Body of pancreas (tissue), 4 donors: ENCODE data around the gene PTGES2. TPM values are rescaled to one million over a fixed set of nuclear protein-coding genes. Genes with fewer than 3 reads are reported as not detected.

ENCODE experiments used
- ATAC-seq: fragments of 150-250 bp; one replicate; pipeline ENCODE4 v1.9.1; 2016
- DNase-seq, 4 donors: peaks; one replicate each; pipeline ENCODE4 v3.0.0-alpha.2; 2019
- H3K27ac ChIP-seq, 4 donors: fragments of 200-600 bp; sonication (generic); 1 replicate in 3 of 4; 2 replicates in 1 of 4; pipeline versions ENCODE4 v1.5.1 to v1.6.1; 2016 to 2019; ENCODE audit warnings: mild to moderate bottlenecking in 1 of 4, mixed read lengths in 1 of 4, moderate library complexity in 1 of 4
- H3K27me3 ChIP-seq, 2 donors: fragments of 200-600 bp; sonication (generic); one replicate each; pipeline ENCODE4 v1.6.0; 2016; ENCODE audit warnings: mild to moderate bottlenecking in 1 of 2
- H3K36me3 ChIP-seq, 2 donors: fragments of 200-600 bp; sonication (generic); replicated peaks in 1 of 2; 2 replicates each; pipeline ENCODE4 v1.5.1; 2016; ENCODE audit warnings: low read depth in 2 of 2; ENCODE audit not compliant: insufficient read depth in 1 of 2
- H3K4me1 ChIP-seq: fragments of 200-600 bp; sonication (generic); one replicate; pipeline ENCODE4 v1.6.0; 2016
- H3K4me3 ChIP-seq, 2 donors: fragments of 200-600 bp; sonication (generic); 1 replicate in 1 of 2; 2 replicates in 1 of 2; pipeline ENCODE4 v1.5.1; 2016 to 2019
- H3K9me3 ChIP-seq, 3 donors: fragments of 200-600 bp; sonication (generic); 1 replicate in 2 of 3; 2 replicates in 1 of 3; pipeline ENCODE4 v1.5.1; 2016
- CTCF ChIP-seq, 7 experiments: fragments of 450-650 bp in 4 of 7; fragments of 200-600 bp in 3 of 7; sonication (generic) in 3 of 7; IDR thresholded peaks; one replicate each; pipeline ENCODE4 v1.5.1; 2016 to 2019; ENCODE audit warnings: antibody characterized with exemption in 7 of 7
- POLR2A ChIP-seq, 3 donors: fragments of 450-650 bp; IDR thresholded peaks; one replicate each; pipeline ENCODE4 v1.6.1; 2016; ENCODE audit warnings: antibody characterized with exemption in 3 of 3, mild to moderate bottlenecking in 2 of 3
- WGBS, 2 donors: methylation state at CpG; one replicate each; pipeline ENCODE4 v1.1.5; 2017; 5-methylcytosine and 5-hydroxymethylcytosine counted together
- intact Hi-C: fragments of 100-400 bp; cut with DNase I; formaldehyde crosslinking; loops from one replicate; pipeline ENCODE4 v1.15.1; 2023
- total RNA-seq, 2 donors: library from RNA; depleted of rRNA; stranded (reverse); fragments of >200 nt; gene quantifications; one replicate each; pipeline ENCODE4 v1.1.0, GENCODE V29; 2016

The PTGES2 gene
- total RNA-seq, 2 donors from 2014 or later: 55.8 to 145 TPM

GRCh38 chr9:128153947-128154695 lies 26.6 kb upstream of the PTGES2 start:
- Histone ChIP-seq H3K27ac (no peak overlapping the region), H3K27me3 (no peaks in the 10 kb centered on the region), H3K4me1 (peaks cover 17% of the 10 kb centered on the region), H3K36me3 (no peaks in the 10 kb centered on the region), H3K9me3 (no peaks in the 10 kb centered on the region), H3K4me3 (no peak overlapping the region)
- intact Hi-C loops: no loop called here
- ATAC-seq (no peak), DNase-seq (no peak)
- WGBS, 2 donors: 88% methylated on average over 13 of the region's 13 CpGs; no CpG with 5 or more reads in 1 of the 2 donors
- TF ChIP-seq CTCF (IDR thresholded peaks at IDR 0.05) (no peak), POLR2A (IDR thresholded peaks at IDR 0.05) (no peak)

- no peaks in the 10 kb centered on the region for H3K9me3 ChIP-seq
- peaks cover 25% of the 10 kb centered on the region for H3K4me1 ChIP-seq
- no peaks in the 10 kb centered on the region for H3K36me3 ChIP-seq
- H3K27ac ChIP-seq: no peak overlapping the region
- no peaks in the 10 kb centered on the region for H3K27me3 ChIP-seq
- DNase-seq: no peak
- no peak overlapping the region for H3K4me3 ChIP-seq
- no peak for ATAC-seq
- intact Hi-C loops: no loop called here
- TF ChIP-seq POLR2A (IDR thresholded peaks at IDR 0.05) (no peak), CTCF (IDR thresholded peaks at IDR 0.05) (no peak)
- 76 to 83% methylated on average over 13 to 26 of the region's 26 CpGs for WGBS, 2 donors
Observed at GRCh38 chr9:128153060-128153946, 25.8 kb upstream of the PTGES2 start.

- DNase-seq: no peak
- Histone ChIP-seq H3K9me3 (no peaks in the 10 kb centered on the region), H3K27ac (no peak overlapping the region), H3K36me3 (no peaks in the 10 kb centered on the region), H3K4me1 (peaks cover 31% of the 10 kb centered on the region), H3K4me3 (no peak overlapping the region), H3K27me3 (no peaks in the 10 kb centered on the region)
- intact Hi-C loops: no loop called here
- 84 to 86% methylated on average over 6 to 13 of the region's 13 CpGs for WGBS, 2 donors
- no peak for TF ChIP-seq CTCF (IDR thresholded peaks at IDR 0.05)
- TF ChIP-seq POLR2A (IDR thresholded peaks at IDR 0.05): no peak
- ATAC-seq: no peak
Observed at GRCh38 chr9:128152133-128153059, 24.9 kb upstream of the PTGES2 start.

DNA sequence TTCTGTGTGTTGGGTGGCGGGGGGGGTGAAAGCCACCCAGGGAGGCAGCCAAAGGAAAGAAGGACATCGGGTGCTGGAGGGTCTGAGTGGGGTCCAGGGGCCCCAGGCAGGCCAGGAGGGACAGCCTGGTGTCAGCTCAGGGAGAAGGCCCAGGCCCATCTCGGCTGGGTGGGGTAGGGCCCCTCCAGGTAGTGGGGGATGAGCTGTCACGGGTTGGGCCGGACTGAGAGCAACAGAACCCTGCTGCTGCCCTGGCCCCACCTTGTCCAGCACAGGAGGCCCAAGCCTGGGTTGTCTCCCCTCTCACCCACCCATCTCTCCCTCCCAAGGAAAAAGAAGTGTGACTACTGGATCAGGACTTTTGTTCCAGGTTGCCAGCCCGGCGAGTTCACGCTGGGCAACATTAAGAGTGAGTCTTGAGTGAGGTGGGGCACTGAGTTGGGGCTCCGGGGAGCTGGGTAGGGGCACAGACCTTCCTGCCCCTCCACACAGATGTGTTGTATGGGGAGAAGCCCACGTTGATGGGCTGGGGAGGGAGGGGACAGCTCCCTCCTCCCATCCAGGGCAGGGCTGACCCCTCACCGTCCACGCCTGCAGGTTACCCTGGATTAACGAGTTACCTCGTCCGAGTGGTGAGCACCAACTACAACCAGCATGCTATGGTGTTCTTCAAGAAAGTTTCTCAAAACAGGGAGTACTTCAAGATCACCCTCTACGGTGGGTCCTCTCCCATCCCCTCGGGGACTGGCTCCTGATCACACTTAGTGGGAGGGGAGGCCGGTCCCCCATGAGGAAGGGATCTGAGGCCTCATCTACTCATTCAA lies 24.0 kb upstream of the PTGES2 start:
- no peak for DNase-seq
- Histone ChIP-seq H3K27me3 (no peaks in the 10 kb centered on the region), H3K27ac (no peak overlapping the region)

More for the DNA sequence above, 24.0 kb upstream of the PTGES2 start:
- 83 to 86% methylated on average over 17 to 18 of the region's 18 CpGs for WGBS, 2 donors
- Histone ChIP-seq H3K9me3 (no peaks in the 10 kb centered on the region), H3K4me1 (peaks cover 31% of the 10 kb centered on the region), H3K36me3 (no peaks in the 10 kb centered on the region), H3K4me3 (no peak overlapping the region)
- TF ChIP-seq CTCF (IDR thresholded peaks at IDR 0.05) (no peak), POLR2A (IDR thresholded peaks at IDR 0.05) (no peak)
- ATAC-seq: no peak
- intact Hi-C loops: no loop called here
